ENCODE measurements around the gene TRAPPC6A. TPM values are rescaled to one million over a fixed set of nuclear protein-coding genes. Genes with fewer than 3 reads are reported as not detected.

TRAPPC6A gene
- total RNA-seq, 1 experiment from 2014 or later, result 59.9 TPM

- no peak overlapping the region for H2AK5ac ChIP-seq (ENCODE audit: insufficient read length, low read length)
- H3K9ac ChIP-seq (ENCODE audit: extremely low read depth, insufficient read length, low read length), result no peak overlapping the region
- no peak overlapping the region for H3K27ac ChIP-seq (ENCODE audit: insufficient read length, low read depth, low read length)
- H3K4ac ChIP-seq (ENCODE audit: low read depth, low read length), result no peak overlapping the region
- no peak overlapping the region for H4K91ac ChIP-seq (ENCODE audit: insufficient read length, low read depth, low read length)
- peak; percentile 89 for TF ChIP-seq CTCF (conservative IDR thresholded peaks at IDR 0.05)
- no peaks in the 10 kb centered on the region for H3K27me3 Mint-ChIP-seq (ENCODE audit: low read depth)
- H2BK120ac ChIP-seq (ENCODE audit: low read depth, low read length, poor library complexity, severe bottlenecking), result no peak overlapping the region
- no peak overlapping the region for H3K56ac ChIP-seq (ENCODE audit: insufficient read length, low read depth, low read length)
- no peak overlapping the region for H2BK20ac ChIP-seq (ENCODE audit: low read depth, low read length, poor library complexity, severe bottlenecking)
- no peaks in the 10 kb centered on the region; a peak in 2 of 7 replicates for H3K36me3 Mint-ChIP-seq (ENCODE audit: insufficient read depth in 1 of 3, low read depth in 3 of 3)
- no peak overlapping the region for H3T11ph ChIP-seq (ENCODE audit: low read length)
- H4K8ac ChIP-seq (replicated peaks; ENCODE audit: insufficient read length, low read depth, low read length), result no peak overlapping the region
- H4K20me1 ChIP-seq (ENCODE audit: control insufficient read depth, insufficient read depth, insufficient read length), result no peaks in the 10 kb centered on the region
- no peaks in the 10 kb centered on the region for H3K27me3 ChIP-seq (ENCODE audit: insufficient read depth, low read length)
- no peak overlapping the region for H3K4me2 ChIP-seq (ENCODE audit: insufficient read depth, insufficient read length, low read length)
- H3K14ac ChIP-seq (ENCODE audit: insufficient read depth, low read length), result no peak overlapping the region
- H3K9me3 ChIP-seq (ENCODE audit: control insufficient read depth, low read depth, low read length), result no peaks in the 10 kb centered on the region
- no peak overlapping the region for H2AFZ ChIP-seq (ENCODE audit: low read length)
- no peaks in the 10 kb centered on the region; the same call in 1 of the 2 replicates for H3K79me2 ChIP-seq (ENCODE audit: insufficient read depth, low read length)
- no peak overlapping the region for H3K4me3 Mint-ChIP-seq
- no peaks in the 10 kb centered on the region for H3K9me3 Mint-ChIP-seq
- H2BK12ac ChIP-seq (ENCODE audit: insufficient read length, low read depth, low read length), result no peak overlapping the region
- no peak overlapping the region; a peak in 1 of 7 replicates for H3K27ac Mint-ChIP-seq
- peak; percentile 89 for DNase-seq
- no peak overlapping the region for H2BK5ac ChIP-seq (ENCODE audit: insufficient read length, low read length)
- peaks cover 18 to 26% of the 10 kb centered on the region in 2 experiments for H3K4me1 Mint-ChIP-seq
- no peaks in the 10 kb centered on the region; the same call in 1 of the 2 replicates for H3K4me1 ChIP-seq (ENCODE audit: insufficient read depth, low read length)
- H3K23me2 ChIP-seq (ENCODE audit: insufficient read length, low read depth, low read length, poor library complexity, severe bottlenecking), result peaks cover 4% of the 10 kb centered on the region
- H4K5ac ChIP-seq (ENCODE audit: insufficient read length, low read depth, low read length), result no peak overlapping the region
- H3K18ac ChIP-seq (ENCODE audit: insufficient read length, low read depth, low read length), result no peak overlapping the region
- no peak overlapping the region for H2BK15ac ChIP-seq (ENCODE audit: low read depth, low read length)
- no peak overlapping the region for H3K23ac ChIP-seq (ENCODE audit: insufficient read length, low read depth, low read length)
- WGBS (ENCODE audit: extremely low coverage, insufficient read length, low lambda C conversion rate), result no CpG with 5 or more reads among the region's 12 CpGs
- peaks cover 6% of the 10 kb centered on the region for H3K79me1 ChIP-seq (ENCODE audit: insufficient read depth, low read depth, low read length, poor library complexity, severe bottlenecking)
Measured at GRCh38 chr19:45125975-45126493, 52.0 kb downstream of the TRAPPC6A start.

All from H9 (cell line).